ENCODE measurements around the gene CD82.
"Not testable (repeated sequence)": the region's sequence is repeated elsewhere in the genome, so short reads cannot be mapped to it uniquely, and the experiment has no call there.

CD82 gene

GRCh38 chr11:44559207-44559939, 6.1 kb upstream of the CD82 start:
- TF ChIP-seq, protein P1, sequence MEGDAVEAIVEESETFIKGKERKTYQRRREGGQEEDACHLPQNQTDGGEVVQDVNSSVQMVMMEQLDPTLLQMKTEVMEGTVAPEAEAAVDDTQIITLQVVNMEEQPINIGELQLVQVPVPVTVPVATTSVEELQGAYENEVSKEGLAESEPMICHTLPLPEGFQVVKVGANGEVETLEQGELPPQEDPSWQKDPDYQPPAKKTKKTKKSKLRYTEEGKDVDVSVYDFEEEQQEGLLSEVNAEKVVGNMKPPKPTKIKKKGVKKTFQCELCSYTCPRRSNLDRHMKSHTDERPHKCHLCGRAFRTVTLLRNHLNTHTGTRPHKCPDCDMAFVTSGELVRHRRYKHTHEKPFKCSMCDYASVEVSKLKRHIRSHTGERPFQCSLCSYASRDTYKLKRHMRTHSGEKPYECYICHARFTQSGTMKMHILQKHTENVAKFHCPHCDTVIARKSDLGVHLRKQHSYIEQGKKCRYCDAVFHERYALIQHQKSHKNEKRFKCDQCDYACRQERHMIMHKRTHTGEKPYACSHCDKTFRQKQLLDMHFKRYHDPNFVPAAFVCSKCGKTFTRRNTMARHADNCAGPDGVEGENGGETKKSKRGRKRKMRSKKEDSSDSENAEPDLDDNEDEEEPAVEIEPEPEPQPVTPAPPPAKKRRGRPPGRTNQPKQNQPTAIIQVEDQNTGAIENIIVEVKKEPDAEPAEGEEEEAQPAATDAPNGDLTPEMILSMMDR (conservative IDR thresholded peaks at IDR 0.05): no peak
- no peak overlapping the region for H3K27ac ChIP-seq

DNA sequence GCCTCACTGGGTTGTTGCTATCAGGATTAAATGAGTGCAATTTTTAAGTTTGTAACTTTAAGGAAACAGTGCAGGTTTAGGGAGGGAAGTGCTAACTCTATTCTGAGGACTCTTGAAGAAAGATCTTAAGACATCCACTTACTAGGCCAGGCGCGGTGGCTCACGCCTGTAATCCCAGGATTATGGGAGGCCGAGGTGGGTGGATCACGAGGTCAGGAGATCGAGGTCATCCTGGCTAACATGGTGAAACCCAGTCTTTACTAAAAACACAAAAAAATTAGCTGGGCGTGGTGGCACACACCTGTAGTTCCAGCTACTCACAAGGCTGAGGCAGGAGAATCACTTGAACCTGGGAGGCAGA, 5.5 kb upstream of the CD82 start:
- H3K27ac ChIP-seq: not testable (repeated sequence)

DNA sequence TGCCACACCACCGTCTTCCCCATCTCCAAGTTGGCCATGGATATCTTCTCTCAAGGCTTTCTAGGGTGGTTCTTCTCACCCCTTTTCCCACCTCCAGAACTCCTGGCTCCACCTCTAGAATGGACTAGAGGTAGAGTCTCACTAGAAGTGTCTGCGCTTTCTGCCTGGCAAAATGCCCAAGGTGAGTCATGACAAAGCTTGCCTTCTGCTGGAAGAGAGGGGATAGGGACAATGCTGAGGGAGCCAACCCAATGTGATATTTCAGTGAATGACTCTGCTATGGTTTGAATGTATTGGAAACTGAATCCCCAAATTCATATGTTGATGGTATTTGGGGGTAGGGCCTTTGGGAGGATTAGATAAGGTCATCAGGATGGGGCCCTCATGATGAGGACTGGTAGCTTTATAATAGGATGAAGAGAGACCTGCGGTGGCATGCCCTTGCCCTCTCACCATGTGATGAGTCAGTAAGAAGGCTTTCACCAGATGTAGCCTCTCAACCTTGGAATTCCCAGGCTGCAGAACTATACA, 4.1 kb upstream of the CD82 start:
- no peak overlapping the region for H3K27ac ChIP-seq
- TF ChIP-seq, protein P1 (conservative IDR thresholded peaks at IDR 0.05): no peak

DNA sequence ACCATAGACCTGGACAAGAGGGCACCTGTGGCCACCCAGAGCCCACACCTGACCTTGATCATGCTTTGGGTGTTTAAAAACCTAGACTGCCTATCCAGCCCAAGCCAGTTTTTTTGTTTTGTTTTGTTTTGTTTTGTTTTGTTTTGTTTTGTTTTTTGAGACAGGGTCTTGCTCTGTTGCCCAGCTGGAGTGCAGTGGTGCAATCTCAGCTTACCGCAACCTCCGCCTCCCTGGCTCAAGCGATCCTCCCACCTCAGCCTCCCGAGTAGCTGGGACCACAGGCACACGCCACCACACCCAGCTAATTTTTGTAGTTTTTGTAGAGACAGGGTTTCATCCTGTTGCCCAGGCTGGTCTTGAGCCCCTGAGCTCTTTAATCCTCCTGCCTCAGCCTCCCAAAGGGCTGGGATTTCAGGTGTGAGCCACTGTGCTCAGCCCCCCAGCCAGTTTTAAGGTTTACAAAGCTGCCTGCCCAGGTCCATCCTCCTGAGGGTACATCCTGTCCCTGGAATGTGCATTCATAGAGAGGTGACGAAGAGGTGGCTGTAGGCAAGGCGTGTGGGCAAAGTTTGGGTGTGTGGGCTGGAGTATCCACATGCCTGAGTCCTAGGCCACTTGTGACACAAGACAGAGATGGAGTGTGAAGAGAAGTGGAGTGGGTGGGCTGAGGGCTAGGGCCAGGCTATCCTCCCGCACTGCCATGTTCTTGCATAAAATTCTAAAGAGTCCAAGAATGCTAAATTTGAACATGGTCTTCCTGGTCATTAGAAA, 3.3 kb upstream of the CD82 start:
- H3K27ac ChIP-seq: no peak overlapping the region
- TF ChIP-seq, protein P1 (conservative IDR thresholded peaks at IDR 0.05): no peak

DNA sequence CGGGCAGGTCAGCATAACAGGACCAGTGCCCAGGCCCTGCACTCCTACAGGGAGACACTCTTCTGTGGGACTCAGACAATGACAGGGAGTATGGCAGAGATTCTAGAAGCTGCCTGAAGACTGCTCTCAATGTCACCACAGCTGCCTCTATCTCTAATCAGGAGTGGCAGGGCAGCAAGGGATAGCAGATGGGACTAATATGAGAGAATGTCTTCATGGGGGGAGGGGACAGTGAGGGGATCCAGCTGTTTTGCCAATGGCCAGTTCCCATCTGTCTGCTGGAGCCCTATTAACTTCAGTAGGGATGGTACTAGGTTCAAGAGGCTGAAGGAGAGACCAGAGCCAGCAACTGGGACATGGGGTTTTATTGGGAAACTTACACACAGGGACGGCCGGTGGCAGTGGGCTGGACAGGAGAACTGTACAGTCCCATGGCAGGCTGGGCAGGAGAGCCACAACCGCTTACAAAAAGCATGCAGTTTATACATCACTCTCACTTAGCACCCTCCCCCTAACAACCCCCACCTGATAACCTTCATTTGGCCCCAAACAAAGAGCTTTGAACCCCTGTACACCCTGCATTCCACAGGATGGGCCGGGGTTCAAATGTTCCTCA, 2.5 kb upstream of the CD82 start:
- H3K27ac ChIP-seq: peak overlapping the region; percentile 94
- TF ChIP-seq, protein P1 (conservative IDR thresholded peaks at IDR 0.05): no peak

GRCh38 chr11:44563711-44564110, 1.8 kb upstream of the CD82 start:
- TF ChIP-seq, protein P1 (conservative IDR thresholded peaks at IDR 0.05): no peak
- peak overlapping the region; percentile 94 for H3K27ac ChIP-seq

- TF ChIP-seq, protein P1 (conservative IDR thresholded peaks at IDR 0.05): no peak
- peak overlapping the region; percentile 94 for H3K27ac ChIP-seq
Observed at GRCh38 chr11:44564166-44564565, 1.3 kb upstream of the CD82 start.

All from VCaP (cell line).